Measurements from ENCODE around the gene NR4A1.

DNA sequence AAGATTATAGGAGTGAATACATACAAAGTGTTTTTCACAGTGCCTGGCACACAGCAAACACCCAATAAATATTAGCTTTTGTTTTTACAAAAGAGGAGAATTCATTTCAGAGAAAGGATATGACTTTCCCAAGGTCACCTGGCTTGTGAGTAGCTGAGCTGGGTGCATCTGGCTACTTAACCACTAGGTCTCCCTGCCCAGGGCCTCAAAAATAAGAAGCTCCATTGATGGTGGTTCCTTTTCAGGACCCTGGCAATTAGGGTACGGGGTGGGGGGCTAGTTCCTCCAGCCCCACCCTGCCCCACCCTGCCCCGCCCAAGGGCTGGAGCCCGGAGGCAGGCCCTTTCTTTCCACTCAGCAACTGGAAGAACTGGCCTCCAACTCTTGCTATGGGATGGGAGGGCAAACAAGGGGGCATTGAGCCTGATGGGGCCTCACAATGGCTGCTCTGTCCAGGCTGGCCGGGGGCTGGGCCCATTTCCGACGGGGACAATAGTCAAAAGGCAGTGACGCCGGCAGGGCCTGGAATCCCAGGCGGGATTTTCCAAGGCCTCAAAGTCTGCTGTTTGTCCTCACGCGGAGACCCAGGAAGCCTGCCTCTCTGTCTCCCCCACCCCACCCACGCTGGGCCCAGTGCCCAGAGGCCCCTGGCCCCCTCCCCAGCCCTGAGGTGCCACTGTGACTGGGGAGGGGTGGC is 10.4 kb downstream of the NR4A1 start:
- TF ChIP-seq, protein P1, sequence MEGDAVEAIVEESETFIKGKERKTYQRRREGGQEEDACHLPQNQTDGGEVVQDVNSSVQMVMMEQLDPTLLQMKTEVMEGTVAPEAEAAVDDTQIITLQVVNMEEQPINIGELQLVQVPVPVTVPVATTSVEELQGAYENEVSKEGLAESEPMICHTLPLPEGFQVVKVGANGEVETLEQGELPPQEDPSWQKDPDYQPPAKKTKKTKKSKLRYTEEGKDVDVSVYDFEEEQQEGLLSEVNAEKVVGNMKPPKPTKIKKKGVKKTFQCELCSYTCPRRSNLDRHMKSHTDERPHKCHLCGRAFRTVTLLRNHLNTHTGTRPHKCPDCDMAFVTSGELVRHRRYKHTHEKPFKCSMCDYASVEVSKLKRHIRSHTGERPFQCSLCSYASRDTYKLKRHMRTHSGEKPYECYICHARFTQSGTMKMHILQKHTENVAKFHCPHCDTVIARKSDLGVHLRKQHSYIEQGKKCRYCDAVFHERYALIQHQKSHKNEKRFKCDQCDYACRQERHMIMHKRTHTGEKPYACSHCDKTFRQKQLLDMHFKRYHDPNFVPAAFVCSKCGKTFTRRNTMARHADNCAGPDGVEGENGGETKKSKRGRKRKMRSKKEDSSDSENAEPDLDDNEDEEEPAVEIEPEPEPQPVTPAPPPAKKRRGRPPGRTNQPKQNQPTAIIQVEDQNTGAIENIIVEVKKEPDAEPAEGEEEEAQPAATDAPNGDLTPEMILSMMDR (IDR thresholded peaks at IDR 0.05; ENCODE audit: insufficient read depth, low read length, poor library complexity, severe bottlenecking), result no peak
- no peak for TF ChIP-seq EZH2phosphoT487 (conservative IDR thresholded peaks at IDR 0.05; ENCODE audit: low read length)
